GM13977 (cell line): ENCODE data around the gene MRPS27.

Source experiments
- DNase-seq: peaks from one replicate; pipeline ENCODE4 v3.0.0; 2012; ENCODE audit warnings: low spot score
- CTCF ChIP-seq: IDR thresholded peaks from 2 replicates; pipeline ENCODE4 v1.5.1; 2012; ENCODE audit warnings: mild to moderate bottlenecking, control low read depth; ENCODE audit not compliant: insufficient read depth; ENCODE audit errors: extremely low read depth, missing control alignments
- in situ Hi-C: fragments of 300-500 bp; cut with MboI; formaldehyde crosslinking; loops from one replicate; pipeline ENCODE4 v1.12.0; 2022; ENCODE audit warnings: low sequenced_read_pairs, low pct_unique_long_range_greater_than_20kb, mixed read lengths, inconsistent platforms; ENCODE audit not compliant: unreplicated experiment

The MRPS27 gene

DNA sequence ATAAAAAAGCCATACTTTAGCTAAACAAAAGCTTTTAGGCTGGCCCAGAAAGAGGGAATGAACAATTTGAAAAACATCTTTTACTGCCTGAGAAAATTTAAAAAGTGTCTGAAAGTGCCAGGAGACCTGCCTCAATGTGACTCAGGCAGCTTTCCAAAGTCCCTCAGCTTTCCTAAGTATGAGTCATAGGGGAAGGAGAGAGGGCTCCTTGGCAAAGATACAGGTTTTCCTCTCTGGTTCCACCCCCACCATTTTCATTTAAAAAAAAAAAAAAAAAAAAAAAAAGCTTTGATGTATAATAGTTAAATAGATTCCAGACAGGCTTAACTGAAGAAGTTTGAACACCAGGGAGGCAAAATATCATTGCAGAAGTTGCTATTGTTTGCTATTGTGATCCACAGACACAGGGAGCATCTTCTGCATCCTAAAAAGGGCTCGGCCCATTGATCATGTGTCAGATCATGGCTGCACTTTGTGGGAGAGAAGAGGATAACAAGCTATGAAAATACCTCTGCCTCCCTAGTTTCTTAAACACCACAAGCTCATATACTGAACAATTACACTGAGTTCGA is 71.5 kb downstream of the MRPS27 start:
- TF ChIP-seq CTCF, result no peak
- DNase-seq, result no peak
- in situ Hi-C loops, result loop anchor here (10.0 kb wide), 1 partner anchor 114 kb away; no protein-coding TSS in a partner anchor

DNA sequence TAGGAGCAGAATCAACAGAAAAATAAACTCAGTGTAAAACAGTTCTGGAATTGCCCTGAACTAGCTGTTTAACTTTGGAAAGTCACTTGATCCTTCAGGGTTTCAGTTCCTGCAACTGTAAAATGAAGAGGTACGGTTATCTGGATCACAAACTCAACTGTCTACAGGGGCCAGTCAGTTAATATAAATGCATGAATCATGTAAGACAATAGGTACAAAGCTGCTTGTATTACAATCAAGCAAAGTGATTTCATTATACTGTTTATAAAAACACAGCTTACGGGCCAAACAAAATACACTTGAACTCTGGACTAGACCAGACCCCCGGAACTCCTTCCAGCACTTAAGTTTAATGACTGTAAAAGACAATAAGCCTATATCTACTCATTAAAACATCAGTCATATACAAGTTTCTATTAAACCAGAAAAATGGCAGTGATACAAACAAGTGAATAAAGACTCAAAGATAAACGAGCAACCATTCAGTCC is 73.0 kb downstream of the MRPS27 start:
- no peak for DNase-seq
- no peak for TF ChIP-seq CTCF
- in situ Hi-C loops, result loop anchor here (10.0 kb wide), 1 partner anchor 112 kb away; no protein-coding TSS in a partner anchor

DNA sequence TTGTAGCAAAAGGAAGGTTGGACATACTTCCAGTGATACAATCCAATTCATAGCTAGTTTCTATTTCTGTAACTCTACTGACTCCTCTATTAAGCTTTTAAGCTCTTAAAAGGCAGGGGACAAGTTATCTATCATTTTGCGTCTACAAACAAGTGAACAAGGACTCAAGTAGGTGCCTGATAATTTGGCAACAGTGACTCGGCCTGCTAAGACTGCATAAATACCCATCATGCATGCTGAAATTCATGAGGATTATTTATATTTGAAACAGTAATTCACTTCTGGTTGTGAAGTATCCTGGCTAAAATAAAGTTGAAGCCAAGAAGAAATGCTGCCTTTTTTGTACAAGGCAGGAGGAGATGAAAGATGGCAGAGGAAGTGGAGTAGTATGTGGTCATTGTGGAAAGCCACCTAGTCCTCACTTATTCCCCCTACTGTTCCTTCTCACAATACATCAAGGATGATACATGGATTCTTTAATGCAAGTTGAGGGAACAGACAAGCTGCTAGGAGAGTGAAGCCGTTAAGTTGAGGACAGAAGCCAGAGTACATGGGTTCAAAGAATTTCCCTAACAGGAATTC is 74.0 kb downstream of the MRPS27 start:
- in situ Hi-C loops, result loop anchor here (10.0 kb wide), 1 partner anchor 111 kb away; no protein-coding TSS in a partner anchor
- peak; percentile 8 for DNase-seq
- peak; percentile 28 for TF ChIP-seq CTCF

DNA sequence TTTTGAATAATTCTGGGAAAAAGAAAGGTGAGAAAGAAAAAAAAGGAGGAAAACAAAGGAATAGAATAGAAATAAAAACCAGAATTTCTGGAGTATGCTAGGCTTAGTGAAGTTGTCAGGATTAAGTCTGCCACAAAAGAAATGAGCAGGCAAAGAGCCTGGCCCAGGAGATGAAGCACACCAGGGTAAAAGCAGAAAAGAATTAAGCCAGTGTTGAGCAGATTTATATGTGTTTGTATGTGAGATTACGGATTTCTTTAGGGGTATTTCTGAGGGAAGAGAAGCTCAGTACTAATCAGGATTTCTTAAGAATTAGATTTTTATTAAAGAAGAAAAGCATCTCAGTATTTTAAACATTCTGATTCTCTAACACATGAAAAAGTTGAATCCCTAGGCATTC is 74.5 kb downstream of the MRPS27 start:
- no peak for TF ChIP-seq CTCF

GRCh38 chr5:72244862-72245371 is 75.1 kb downstream of the MRPS27 start:
- in situ Hi-C loops, result loop anchor here (10.0 kb wide), 1 partner anchor 110 kb away; no protein-coding TSS in a partner anchor
- TF ChIP-seq CTCF, result peak; percentile 52
- DNase-seq, result peak; percentile 22

More for the DNA sequence above, 74.5 kb downstream of the MRPS27 start:
- in situ Hi-C loops, result loop anchor here (10.0 kb wide), 1 partner anchor 111 kb away; no protein-coding TSS in a partner anchor
- no peak for DNase-seq

DNA sequence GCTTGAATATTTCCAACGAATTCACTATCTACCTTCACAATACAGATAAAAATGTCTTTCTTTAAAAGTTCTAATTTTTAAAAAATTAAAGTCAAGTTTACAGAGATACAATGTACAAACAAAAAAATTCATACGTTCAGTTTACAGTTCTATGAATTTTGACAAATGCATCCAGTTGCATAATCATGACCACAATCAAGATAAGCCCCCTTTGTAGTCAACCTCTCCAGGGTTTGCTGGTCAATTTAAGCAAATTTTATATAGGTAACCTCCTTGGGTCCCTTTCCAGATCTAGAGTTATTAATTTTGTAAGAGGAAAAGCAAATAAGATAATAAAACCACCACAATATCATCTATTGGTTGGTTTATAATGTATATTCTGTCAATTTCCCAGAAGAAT is 76.3 kb downstream of the MRPS27 start:
- in situ Hi-C loops, result loop anchor here (10.0 kb wide), 1 partner anchor 109 kb away; no protein-coding TSS in a partner anchor
- no peak for TF ChIP-seq CTCF

More for the DNA sequence above, 76.3 kb downstream of the MRPS27 start:
- DNase-seq, result no peak
